Iris pigment epithelial cell (primary cell): ENCODE measurements around the gene NEU2.
"Not testable (repeated sequence)": the region's sequence is repeated elsewhere in the genome, so short reads cannot be mapped to it uniquely, and the experiment has no call there.

Experiments used
- DNase-seq: peaks from one replicate; pipeline ENCODE4 v3.0.0-alpha.2; 2011; ENCODE audit warnings: low read depth

The NEU2 gene

DNA sequence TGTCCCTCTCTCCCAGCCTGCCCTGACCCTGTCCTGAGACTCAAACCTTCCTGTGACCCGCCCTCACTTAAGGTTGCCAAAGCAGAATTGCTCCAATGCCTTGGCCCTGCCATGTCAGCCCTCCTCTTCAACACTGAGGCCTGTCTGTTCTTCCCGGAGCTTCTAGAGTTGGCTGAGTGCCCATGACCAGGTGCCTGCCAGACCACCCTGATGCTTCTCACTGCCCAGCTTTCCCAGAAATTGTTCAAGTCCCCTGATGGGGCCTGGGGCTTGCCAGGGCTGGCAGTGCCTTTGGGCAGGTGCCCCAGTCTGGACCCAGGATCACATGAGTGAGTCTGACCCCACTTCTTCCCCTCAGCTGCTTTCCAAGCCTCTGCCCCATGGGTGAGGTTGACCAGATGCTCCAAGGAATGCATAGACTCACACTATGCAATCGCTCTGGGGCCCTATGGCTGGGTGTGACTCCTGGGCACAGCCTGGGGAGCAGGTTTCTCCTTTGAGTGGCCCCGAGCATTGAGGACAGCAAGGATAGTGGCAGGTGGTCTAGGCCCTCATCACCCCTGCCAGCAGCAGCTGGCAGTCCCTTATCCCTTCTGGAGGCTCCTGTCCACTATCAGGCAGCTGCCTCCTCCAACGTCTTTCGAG is 24.6 kb downstream of the NEU2 start:
- DNase-seq = no peak

DNA sequence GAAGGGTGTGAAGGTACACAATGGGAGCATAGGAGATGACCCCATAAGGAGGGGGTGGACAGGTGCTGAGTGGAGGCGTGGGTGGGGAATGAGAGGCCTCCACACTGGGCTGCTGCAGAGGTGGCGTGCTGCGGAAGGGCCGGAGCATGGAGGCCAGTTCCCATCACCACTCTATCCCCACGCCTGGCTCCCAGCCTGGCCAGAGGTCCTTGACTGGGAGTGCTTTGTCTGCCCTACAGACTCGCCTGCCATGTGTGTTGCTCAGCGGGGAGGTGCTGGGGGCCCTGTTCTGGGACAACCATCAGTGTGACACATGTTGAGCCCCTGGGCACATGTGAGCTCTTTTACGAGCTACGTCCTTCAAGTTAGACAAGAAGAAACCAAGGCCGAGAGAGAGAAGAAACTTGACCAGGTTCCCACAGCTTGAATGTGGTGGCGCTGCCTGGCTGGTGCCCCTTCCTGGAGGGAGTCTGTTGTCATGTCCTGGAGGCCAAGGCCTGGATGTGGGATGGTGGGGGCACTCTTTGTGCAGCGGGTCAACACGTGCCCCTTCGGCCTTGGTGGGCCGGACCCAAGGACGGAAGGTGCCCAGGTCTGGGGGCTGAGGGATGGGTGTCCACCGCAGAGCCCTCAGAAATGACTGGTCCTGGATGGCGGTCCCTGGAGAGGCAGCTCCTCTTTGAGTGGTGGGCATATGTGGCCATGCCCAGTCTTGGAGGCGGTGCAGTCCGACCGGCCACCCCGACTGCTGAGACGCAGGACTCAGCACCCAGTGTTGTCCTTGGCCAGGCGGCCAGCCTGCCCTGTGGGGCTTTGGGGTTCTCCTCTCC is 26.5 kb downstream of the NEU2 start:
- no peak for DNase-seq

DNA sequence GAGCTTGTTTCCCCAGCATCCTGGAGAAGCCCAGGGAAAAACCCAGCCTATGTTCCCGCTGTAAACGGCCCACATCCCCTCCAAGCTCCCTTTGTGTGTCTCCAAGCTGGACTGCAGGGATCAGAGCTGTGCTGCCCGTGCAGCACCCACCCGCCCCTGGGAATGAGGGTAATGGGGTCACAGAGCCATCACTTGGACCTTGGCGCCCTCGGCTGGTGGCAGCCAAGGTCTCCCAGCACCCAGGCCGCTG is 27.0 kb downstream of the NEU2 start:
- no peak for DNase-seq

DNA sequence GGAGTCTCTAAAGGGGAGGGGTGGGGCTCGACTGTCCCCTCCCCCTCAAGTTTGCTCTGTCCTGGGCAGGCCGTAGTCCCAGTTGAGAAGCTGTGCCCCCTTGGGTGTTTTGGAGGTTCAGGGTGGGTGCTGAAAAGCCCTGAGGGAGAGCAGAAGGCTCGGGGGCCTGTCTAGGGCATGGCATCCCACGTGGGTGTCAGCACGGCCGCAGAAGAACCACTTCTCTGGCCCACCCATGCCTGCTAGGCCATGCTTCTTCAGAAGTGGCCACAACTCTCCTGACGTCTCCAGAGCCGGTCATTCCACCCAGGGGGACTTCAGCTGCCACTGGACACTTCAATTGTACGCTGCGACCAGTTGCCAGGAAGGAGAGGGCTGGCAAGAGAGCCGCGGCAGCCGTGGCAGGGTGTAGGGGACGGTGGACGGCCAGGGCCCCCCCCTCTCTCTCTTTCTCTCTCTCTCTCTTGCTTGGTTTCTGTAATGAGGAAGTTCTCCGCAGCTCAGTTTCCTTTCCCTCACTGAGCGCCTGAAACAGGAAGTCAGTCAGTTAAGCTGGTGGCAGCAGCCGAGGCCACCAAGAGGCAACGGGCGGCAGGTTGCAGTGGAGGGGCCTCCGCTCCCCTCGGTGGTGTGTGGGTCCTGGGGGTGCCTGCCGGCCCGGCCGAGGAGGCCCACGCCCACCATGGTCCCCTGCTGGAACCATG is 27.5 kb downstream of the NEU2 start, which contains the start of gene INPP5D:
Gene INPP5D (plus strand): TSS at position 546 of the 704 bp plus-strand sequence. CDS start 137 bp downstream, at position 683.
- no peak for DNase-seq

DNA sequence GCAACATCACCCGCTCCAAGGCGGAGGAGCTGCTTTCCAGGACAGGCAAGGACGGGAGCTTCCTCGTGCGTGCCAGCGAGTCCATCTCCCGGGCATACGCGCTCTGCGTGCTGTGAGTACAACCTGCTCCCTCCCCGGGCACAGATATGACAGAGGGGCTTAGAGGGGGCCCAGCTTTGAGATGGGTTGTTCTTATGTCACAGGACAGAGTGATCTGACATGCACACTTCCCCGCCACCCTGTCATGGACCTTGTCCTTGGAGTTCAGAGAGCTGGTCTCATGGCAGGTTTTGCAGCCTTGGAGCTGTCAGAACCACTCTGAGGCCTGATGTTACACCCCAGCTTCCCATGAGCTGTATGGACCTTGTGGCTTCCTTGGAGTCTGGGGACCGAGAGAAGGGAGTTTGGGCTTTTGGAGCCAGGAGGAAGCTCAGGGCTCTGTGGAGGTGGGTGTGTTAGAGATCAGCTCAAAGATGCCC is 28.1 kb downstream of the NEU2 start:
- DNase-seq = no peak

DNA sequence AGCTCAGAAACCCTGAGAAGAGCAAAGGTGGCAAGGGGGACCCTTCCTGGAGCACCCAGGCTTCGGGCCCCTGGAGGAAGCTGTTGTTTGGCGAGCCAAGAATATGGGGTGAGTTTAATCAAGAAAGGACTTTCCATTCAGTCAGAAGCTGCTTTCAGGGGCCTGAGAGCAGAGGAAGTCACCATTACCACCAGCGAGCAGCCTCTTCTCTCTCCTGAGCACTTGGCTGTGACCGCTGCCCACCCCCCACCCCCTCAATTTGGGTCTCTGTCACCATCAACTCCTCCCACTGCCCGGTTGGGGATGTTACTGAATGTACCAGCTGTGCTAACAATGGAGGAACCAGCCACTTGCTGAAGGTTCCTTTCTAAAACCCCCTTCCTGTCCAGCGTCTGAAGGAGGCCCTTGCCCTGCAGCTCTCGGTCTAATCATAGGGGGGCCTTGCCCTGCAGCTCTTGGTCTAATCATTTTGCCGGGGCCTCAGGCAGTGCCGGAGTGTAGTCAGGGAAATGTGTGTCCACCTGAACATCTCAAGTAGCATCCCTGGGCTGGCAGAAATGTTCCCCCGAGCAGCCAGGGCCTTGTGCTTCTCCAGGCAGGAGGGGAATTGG is 28.6 kb downstream of the NEU2 start:
- DNase-seq = no peak

DNA sequence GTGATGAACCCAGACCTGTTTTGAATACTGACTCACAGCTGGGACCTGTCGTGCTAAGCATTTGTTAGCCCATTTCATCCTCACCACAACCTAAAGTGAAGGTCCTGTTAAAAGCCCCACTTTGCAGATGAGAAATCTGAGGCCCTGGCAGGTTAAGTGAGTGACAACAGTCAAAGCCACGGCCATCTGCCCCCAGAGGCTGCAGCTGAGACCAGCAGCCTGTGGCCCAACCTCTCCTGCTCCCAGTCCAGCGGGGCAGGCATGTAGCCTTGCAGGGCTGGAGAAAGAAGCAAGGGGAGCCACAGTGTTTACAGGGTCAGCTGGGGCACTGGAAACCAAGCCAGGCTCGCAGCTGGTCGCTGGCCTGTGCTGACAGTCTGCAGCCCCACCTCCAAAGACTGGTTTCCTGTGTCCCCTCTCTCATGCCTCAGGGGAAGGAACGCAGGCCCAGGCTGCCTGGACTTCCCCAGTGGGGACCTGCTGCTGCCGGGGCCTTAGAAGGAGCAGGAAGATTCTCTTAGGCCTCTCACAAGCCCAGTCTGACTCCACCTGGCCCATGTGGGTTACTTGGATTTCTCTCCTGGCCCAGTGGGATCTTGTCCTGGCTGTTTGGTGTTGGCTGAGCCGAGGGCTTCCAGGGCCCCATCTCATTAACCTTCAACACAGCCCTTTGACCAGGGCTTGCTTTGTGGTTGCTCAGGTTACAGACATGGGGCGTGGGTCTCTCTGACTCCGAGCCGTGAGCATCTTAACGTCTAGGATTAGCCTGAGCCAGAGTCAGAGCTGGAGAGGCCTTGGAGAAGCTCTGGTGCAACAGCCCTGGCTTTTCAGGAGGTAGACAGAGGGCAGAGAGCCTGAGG is 29.3 kb downstream of the NEU2 start:
- DNase-seq = peak; percentile 5

DNA sequence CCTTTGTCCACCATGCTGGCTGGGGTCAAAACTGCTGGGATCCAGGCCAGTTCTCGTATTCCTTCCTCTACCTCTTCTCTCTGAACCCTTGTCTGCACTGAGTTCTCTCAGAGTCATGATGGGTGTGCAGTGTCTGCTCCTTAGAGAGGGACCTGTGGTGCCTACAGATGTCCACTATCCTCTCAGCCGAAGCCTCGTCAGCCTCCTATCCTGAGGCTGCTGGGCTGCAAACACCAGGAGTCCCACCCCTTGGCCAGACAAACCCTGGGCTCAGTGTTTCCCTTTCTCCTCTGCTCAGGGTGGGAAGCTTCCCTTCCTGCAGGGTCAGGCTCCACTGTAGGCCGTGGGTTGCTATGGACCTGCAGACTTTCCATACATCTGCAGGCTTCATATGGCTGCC is 30.0 kb downstream of the NEU2 start:
- no peak for DNase-seq

DNA sequence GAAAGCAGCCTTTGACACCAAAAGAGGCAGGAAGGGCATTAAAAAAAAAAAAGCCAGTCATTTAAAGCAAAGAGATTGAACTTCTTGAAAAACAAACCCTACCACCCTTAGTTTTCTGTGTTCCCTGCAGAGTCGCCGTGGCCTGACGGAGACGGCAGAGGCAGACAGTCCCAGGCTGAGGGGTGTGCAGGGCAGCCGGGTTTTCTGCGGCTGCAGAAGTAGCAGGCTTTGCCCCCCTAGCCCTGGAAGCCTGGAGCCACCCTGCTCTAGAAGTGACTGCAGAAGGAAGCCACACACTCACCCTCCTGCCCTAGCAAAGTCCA is 30.4 kb downstream of the NEU2 start:
- no peak for DNase-seq

DNA sequence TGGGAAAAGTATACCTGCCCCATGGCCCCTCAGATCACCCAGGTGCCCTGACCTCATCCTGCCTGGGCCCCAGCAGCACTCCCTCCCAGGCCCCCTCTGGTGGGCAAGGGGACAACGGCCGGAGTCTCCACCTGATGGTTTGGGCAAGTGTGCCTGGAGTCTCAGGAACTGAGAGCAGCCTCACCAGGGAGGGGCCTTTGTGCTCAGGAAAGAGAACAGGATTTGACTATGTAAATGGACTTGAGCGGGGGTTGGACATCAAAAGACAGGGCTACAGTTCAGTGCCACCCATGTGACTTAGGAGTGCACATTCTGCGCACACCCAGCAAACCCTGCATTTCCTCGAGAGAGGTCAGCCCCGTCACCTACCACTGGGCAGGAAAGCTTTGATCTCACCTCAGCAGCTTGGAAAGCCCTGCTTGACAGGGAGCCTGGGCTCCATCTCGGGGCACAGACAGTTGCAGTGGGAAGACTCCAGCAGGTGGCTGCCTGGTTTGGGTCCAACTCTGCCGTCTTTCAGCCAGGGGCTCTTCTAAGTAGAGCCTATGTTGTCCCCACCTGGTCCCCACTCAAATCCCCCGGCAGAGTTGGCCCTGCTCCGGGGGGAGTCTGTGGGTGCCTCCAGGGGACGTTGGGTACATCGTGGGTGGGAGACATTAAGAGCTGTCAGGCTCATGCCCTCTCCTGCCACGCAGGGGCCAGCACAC is 30.9 kb downstream of the NEU2 start:
- DNase-seq = no peak

DNA sequence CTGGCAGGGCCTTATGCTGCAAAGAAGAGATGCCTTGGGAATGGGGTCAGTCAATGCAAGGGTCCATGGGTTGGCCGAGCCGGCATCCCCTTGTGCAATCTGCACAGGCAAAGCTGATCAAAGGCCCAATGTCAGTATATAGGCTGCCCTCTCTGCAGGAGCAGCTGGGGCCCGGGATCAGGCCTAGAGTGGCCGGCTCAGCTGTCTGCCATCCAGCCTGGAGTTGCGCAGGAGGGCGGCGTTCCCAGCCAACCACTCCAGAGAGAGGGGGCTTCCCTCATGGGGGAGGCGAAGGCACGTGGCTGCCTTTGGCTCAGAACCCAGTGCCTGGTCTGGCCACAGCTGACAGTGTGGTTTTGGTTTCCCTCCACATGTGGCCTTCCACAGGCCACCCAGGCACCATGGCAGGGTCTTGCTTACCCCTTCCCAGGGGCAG is 31.5 kb downstream of the NEU2 start:
- DNase-seq = no peak

DNA sequence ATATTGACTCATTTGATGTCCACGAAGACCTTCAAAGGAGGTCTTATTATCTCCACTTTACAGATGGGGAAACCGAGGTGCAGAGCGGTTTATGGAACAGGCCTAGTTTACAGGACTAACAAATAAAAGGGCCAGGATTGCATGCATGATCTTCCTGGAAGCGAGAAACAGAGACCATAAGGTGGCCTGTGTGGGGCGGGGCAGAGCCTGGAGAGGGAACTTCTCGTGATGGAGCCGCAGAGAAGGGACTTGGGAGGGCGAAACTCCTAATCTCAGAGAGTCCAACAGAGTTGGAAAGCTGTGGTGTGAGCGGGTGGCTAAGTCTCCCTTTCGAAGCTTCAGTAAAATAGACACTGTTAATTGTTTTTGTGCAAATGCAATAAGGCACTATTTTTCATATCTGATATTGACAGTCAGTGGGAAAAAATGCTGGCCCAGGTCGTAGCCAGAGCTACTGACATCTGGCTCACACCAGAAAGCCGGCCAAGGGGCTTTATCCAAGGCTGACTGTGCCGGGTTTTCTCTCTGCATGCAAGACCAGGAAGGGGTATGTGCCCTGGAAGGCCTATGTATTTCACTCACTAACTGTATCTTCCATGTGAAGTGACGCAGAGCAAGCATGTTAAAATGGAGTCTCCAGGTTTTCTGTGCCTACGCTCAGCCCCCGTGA is 32.2 kb downstream of the NEU2 start:
- no peak for DNase-seq

DNA sequence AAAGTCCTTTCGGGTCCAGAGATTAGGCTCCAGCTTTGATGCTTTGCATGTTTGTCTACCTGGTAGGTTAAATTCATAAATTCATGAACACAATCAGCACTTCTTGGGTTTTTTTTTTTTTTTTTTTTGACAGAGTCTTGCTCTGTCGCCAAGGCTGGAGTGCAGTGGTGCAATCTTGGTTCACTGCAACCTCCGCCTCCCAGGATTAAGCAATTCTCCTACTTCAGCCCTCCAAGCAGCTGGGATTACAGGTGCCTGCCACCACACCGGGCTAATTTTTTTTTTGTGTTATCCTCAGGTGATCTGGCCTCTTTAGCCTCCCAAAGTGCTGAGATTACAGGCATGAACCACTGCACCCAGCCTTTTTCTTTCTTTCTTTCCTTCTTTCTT is 32.7 kb downstream of the NEU2 start:
- not testable (repeated sequence) for DNase-seq

DNA sequence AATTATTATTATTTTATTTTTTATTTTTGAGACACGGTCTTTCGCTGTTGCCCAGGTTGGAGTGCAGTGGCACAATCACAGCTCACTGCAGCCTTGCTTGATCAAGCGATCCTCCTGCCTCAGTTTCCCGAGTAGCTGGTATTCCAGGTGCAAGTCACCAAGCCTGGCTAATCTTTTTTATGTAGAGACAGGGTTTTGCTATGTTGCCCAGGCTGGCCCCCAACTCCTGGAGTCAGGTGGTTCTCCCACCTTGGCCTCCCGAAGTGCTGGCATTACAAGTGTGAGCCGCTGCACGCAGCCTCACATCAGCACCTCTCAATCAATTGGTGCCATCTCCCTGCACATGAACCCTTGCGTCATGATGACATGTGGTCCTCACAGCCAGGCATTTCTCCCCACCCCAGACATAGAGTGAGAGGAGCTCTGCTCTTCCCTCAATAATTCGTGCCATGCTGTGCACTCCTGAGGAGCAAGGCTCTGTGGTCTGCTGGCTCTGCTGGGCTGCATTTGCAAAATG is 33.5 kb downstream of the NEU2 start:
- DNase-seq = no peak

DNA sequence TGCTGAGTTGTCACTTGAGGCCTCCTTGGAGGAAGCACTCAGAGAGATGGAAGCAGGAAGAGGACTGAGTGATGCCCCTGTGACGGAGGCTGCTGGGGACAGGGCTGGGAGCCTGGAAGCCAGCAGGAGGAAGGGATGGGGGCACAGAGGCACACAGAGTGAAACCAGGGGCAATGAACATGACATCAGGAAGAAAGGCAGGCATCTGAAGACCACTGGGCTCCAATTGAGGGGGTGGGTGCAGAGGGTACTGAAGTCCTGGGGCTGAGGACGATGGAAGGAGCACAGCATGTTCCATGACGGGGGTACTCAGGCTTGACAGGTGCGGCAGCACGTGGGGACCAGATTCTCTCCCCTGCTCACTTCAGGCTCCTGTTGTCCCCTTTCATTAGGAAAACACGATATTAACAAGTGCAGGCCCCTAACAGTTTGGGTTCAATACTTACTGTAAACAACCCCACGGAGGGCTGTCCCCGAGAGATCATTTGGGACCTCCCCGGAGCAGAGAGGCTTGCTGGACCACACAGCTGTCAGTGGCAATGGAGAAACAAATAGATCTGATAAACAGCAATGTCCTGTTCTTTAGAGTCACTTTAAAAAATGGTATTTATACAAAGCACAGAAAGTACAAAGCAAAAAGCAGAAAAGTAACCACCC is 36.4 kb downstream of the NEU2 start:
- no peak for DNase-seq

DNA sequence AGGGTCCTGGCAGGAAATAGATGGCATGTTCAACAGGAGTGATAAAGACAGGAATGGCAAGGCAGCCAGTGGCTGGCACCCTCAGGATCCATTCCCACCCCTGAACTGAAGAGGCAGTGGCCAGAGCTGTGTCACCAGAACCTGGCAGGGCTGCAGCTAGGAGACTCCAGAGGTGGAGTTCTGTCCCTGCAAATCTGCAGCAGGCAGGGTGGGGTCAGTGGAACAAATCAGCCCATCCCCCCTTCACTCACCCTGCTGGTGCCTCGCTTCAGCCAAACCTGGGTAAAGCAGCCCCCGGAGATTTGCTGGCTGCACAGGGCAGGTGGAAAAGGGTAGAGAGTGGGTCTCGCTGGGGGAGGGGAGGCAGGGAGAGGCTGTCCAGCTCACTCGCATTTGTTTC is 40.4 kb downstream of the NEU2 start:
- DNase-seq = no peak

DNA sequence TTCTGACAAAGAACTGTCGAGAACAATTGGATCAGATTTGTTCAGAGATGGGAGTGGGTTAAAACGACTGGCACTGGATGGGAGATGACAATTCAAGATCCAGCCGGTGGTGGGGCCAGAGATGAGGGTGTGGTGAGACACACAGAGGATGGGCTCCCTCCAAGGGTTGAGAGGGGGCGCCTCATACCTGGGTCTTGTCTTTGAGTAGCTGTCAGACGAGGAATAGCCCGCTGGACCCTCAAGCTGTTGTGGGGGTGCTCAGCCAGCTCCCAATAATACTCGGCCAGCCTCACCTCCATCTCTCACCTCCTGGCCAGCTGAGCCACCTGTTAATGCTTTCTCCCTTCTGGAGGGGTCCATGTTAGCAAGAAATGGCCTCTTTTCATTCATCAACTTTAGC is 41.6 kb downstream of the NEU2 start:
- DNase-seq = no peak

DNA sequence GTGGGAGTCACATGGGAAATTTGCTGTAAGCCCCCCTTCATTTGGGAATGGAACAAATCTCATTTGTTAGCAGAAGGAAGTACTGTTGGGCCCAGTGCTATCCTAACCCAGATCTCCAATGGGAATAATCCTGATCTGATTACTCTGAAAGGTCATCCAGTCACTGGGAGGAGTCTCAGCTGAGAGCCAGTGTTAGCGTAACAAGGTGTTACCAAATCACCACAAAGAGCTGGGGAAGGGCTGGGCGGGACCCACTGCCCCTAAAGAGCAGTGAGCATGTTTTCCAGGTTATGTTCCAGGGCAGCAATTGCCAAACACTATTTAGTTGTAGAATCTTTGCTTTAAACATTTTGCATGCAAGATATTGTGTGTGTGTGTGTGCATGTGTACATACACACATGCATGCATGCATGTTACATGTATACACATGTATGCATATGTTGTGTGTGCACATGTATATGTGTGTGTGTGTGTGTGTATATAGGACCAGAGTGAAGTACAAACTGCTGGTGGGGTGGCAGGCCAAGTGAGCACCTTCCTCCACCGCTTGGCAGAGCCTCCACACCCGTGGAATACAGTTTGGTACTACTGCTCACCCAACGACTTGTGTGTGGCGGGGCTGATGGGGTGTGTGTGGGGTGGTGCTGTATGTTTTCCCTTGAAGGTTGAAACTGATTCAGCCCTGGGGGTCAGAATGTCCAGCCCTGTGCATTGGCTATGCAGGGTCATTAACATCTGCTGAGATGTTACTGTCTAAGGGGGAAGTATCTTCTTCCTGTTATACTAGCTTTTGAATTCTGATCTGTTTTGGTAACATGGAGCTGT is 42.9 kb downstream of the NEU2 start:
- DNase-seq = no peak

DNA sequence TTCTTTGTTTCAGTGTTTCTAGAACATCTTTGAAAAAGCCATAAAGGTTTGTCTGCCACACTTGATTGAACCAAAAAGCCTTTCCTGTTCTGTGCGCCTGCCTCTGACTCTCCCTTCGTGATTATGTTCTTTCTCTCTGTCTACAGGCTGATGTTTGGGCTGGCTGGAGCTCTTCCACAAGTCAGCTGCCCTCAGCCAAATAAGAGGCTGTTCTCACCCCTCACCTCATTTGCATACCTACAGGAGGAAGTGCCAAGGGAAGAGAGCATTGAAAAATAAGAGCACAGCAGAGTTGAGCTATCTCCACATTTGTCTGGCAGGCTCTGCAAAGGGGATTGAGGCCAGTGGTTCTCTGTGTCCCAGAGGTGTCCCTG is 43.5 kb downstream of the NEU2 start:
- DNase-seq = no peak
